SK-N-SH treated with all-trans-retinoic acid at 6 μM for 48 hours (cell line): ENCODE measurements around the gene WDR11.

Experiments used
- ATAC-seq: fragments of 200-7000 bp; cut with Tn5 transposase; 3 replicates; pipeline ENCODE4 v1.9.1; 2020; ENCODE audit warnings: mild to moderate bottlenecking, moderate library complexity
- ARNTL ChIP-seq: fragments of 450-650 bp; formaldehyde crosslinking; IDR thresholded peaks from 2 replicates; pipeline ENCODE4 v1.5.0; 2020; ENCODE audit warnings: low read depth, mild to moderate bottlenecking, moderate library complexity, borderline replicate concordance
- CSDC2 ChIP-seq: fragments of 250-450 bp; sonication (Bioruptor Pico); IDR thresholded peaks from 2 replicates; pipeline ENCODE4 v1.5.0; 2020; ENCODE audit warnings: mild to moderate bottlenecking, moderate library complexity
- ESRRG ChIP-seq: fragments of 250-450 bp; sonication (Bioruptor Pico); IDR thresholded peaks from 2 replicates; pipeline ENCODE4 v1.6.1; 2021; ENCODE audit warnings: mild to moderate bottlenecking
- GLIS3 ChIP-seq: fragments of 250-450 bp; sonication (Bioruptor Pico); IDR thresholded peaks from 2 replicates; pipeline ENCODE4 v1.5.0; 2020; ENCODE audit warnings: mild to moderate bottlenecking, moderate library complexity
- ISL1 ChIP-seq: fragments of 250-450 bp; sonication (Bioruptor Pico); IDR thresholded peaks from 2 replicates; pipeline ENCODE4 v2.1.2; 2022; ENCODE audit warnings: mild to moderate bottlenecking, moderate library complexity
- PPARA ChIP-seq: fragments of 250-450 bp; sonication (Bioruptor Pico); IDR thresholded peaks from 2 replicates; pipeline ENCODE4 v1.5.0; 2020; ENCODE audit warnings: mild to moderate bottlenecking, borderline replicate concordance
- SNAI2 ChIP-seq: fragments of 250-450 bp; sonication (Bioruptor Pico); IDR thresholded peaks from 2 replicates; pipeline ENCODE4 v1.5.0; 2020; ENCODE audit warnings: mild to moderate bottlenecking, moderate library complexity
- TCF4 ChIP-seq: fragments of 250-450 bp; sonication (Bioruptor Pico); IDR thresholded peaks from 2 replicates; pipeline ENCODE4 v1.8.0; 2021; ENCODE audit warnings: mild to moderate bottlenecking, moderate library complexity, borderline replicate concordance
- TOX ChIP-seq: fragments of 250-450 bp; sonication (Bioruptor Pico); IDR thresholded peaks from 2 replicates; pipeline ENCODE4 v1.8.0; 2021; ENCODE audit warnings: mild to moderate bottlenecking, moderate library complexity, borderline replicate concordance
- ZC3H10 ChIP-seq: fragments of 250-450 bp; sonication (Bioruptor Pico); IDR thresholded peaks from 2 replicates; pipeline ENCODE4 v1.5.1; 2021; ENCODE audit warnings: mild to moderate bottlenecking, moderate library complexity
- ZFP3 ChIP-seq: fragments of 250-450 bp; sonication (Bioruptor Pico); IDR thresholded peaks from 2 replicates; pipeline ENCODE4 v1.5.0; 2020; ENCODE audit warnings: mild to moderate bottlenecking, moderate library complexity
- ZFP30 ChIP-seq: fragments of 450-650 bp; formaldehyde crosslinking; IDR thresholded peaks from 2 replicates; pipeline ENCODE4 v1.5.0; 2022; ENCODE audit warnings: mild to moderate bottlenecking, moderate library complexity
- ZNF565 ChIP-seq: fragments of 450-650 bp; formaldehyde crosslinking; conservative IDR thresholded peaks from 2 replicates; pipeline ENCODE4 v1.5.0; 2020; ENCODE audit warnings: low read depth, mild to moderate bottlenecking, moderate library complexity
- ZNF8 ChIP-seq: fragments of 450-650 bp; formaldehyde crosslinking; IDR thresholded peaks from 2 replicates; pipeline ENCODE4 v1.5.0; 2020; ENCODE audit warnings: mild to moderate bottlenecking, moderate library complexity
- TF ChIP-seq, protein P1 (sequence below): fragments of 250-450 bp; sonication (Bioruptor Pico); IDR thresholded peaks from 2 replicates; pipeline ENCODE4 v1.5.1; 2020; ENCODE audit warnings: low read depth, mild to moderate bottlenecking, moderate library complexity
- TF ChIP-seq, protein P2 (sequence below): fragments of 250-450 bp; sonication (Bioruptor Pico); IDR thresholded peaks from 2 replicates; pipeline ENCODE4 v1.8.0; 2021; ENCODE audit warnings: low read depth, mild to moderate bottlenecking, moderate library complexity, borderline replicate concordance

Gene WDR11

DNA sequence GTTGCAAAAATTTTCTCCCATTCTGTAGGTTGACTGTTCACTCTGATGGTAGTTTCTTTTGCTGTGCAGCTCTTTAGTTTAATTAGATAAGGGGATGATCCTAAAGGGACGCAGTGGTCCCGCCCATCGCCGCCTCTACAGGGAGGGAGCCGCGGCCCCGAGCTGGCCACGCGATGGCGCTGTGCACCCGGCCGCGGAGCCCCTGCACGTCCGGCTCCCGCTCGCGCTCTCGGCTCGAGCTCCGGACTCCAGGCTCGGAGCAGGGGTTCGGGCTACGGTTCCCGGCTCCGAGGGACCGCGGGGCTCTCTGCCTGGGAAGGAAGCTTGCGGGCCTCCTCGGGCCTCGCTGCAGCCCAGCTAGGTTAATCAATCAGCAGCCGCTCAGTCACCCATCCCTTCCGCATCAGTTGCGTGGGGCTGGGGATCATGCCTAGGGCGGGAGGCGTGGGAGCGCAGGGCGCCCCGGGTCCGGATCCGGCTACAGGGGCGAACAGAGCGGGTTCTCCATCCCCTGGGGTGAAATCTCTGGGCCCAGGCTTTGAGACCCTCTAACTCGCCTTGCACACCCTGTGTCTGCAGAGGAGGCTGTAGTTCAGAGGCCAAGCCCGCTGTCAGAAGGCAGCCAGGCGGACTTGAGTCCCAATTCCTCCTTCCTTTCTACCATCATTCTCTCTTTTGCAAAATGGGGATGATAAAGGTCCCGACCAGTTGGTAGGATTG is 97.9 kb downstream of the WDR11 start:
- TF ChIP-seq ZFP3 (CRISPR knock-in tag) (no peak), ESRRG (CRISPR knock-in tag) (no peak)
- ATAC-seq = peak; percentile 74

DNA sequence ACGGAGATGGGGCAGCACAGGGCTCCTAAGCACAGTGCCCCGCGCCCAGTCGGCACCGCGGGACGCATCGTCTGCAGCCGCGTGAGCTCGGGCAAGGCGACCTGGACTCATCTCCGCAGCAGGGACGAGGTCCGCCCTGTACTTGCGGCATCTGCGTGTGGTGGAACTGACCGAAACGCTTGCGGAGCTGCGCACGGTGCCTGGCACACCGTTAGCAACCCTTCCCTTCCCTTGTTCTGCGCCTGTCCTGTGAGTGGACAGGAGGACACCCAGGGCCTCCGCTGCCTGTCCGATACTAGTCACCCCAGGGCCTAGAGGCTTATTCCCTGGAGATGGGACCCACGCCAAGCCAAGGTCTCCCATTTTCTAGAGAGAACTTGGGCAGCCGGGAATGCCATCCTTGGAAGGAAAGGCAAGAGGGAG is 98.5 kb downstream of the WDR11 start:
- no peak for TF ChIP-seq ESRRG (CRISPR knock-in tag)
- ATAC-seq = no peak

DNA sequence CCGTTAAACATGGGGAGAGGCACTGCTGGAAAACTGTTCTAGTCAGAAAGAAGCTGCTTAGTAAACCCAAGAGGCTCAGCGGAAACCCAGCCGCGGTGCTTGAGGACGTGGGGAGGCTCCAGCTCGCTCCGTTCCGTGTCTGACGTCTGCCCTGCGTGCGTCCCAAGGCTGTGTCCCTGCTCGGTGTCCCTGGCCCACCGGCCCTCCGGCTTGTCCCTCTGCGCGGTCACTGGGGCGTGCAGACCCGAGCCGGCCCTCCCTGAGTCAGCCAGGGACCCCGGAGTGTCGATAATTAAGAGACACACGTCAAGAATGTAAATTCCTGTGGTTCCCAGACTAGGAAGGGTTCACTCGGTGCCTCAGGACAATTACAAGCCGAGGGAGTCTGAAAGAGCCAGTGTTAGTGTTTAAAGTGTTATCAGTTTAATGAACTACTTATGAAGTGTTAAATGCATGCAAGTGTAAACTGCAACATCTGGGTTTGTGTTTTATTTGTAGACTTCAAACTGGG is 98.9 kb downstream of the WDR11 start:
- TF ChIP-seq TOX (no peak), GLIS3 (CRISPR knock-in tag) (no peak), ARNTL (CRISPR knock-in tag) (no peak), ESRRG (CRISPR knock-in tag) (no peak), ZFP3 (CRISPR knock-in tag) (no peak), ISL1 (CRISPR knock-in tag) (no peak), ZNF565 (CRISPR knock-in tag) (no peak), ZFP30 (CRISPR knock-in tag) (no peak)
- TF ChIP-seq, protein P1, sequence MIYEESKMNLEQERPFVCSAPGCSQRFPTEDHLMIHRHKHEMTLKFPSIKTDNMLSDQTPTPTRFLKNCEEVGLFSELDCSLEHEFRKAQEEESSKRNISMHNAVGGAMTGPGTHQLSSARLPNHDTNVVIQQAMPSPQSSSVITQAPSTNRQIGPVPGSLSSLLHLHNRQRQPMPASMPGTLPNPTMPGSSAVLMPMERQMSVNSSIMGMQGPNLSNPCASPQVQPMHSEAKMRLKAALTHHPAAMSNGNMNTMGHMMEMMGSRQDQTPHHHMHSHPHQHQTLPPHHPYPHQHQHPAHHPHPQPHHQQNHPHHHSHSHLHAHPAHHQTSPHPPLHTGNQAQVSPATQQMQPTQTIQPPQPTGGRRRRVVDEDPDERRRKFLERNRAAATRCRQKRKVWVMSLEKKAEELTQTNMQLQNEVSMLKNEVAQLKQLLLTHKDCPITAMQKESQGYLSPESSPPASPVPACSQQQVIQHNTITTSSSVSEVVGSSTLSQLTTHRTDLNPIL (CRISPR knock-in tag) = no peak
- TF ChIP-seq, all 23 proteins: peak for 0
- ATAC-seq = no peak

DNA sequence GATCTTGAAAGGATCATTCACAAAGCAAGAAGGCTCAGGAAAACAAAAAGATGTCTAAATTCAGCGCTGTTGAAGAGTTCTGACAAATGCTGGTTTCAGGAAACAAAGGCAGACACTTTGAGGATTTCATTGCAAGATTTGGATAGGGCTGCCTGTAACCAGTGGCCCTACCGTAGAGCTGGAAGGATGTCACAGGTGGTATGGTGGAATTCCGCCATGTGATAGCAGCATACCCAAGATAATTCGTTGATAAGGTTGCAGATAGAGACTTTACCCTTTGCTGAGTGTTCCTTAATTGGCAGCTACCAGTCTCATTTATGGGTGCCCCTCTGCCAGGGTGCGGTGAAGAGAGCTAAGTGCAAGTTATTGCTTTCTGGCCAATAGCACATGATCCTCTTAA is 100.1 kb downstream of the WDR11 start:
- no peak for TF ChIP-seq ZFP30 (CRISPR knock-in tag)
- no peak for TF ChIP-seq ZC3H10
- TF ChIP-seq ARNTL (CRISPR knock-in tag) = no peak
- TF ChIP-seq SNAI2 (CRISPR knock-in tag) = no peak
- no peak for TF ChIP-seq ZFP3 (CRISPR knock-in tag)
- no peak for TF ChIP-seq ZNF8
- no peak for TF ChIP-seq PPARA (CRISPR knock-in tag)
- TF ChIP-seq, protein P2, sequence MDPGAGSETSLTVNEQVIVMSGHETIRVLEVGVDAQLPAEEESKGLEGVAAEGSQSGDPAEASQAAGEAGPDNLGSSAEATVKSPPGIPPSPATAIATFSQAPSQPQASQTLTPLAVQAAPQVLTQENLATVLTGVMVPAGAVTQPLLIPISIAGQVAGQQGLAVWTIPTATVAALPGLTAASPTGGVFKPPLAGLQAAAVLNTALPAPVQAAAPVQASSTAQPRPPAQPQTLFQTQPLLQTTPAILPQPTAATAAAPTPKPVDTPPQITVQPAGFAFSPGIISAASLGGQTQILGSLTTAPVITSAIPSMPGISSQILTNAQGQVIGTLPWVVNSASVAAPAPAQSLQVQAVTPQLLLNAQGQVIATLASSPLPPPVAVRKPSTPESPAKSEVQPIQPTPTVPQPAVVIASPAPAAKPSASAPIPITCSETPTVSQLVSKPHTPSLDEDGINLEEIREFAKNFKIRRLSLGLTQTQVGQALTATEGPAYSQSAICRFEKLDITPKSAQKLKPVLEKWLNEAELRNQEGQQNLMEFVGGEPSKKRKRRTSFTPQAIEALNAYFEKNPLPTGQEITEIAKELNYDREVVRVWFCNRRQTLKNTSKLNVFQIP (CRISPR knock-in tag) = no peak
- TF ChIP-seq GLIS3 (CRISPR knock-in tag) = no peak
- no peak for TF ChIP-seq TCF4 (CRISPR knock-in tag)
- TF ChIP-seq, all 23 proteins: peak for 0
- no peak for ATAC-seq

DNA sequence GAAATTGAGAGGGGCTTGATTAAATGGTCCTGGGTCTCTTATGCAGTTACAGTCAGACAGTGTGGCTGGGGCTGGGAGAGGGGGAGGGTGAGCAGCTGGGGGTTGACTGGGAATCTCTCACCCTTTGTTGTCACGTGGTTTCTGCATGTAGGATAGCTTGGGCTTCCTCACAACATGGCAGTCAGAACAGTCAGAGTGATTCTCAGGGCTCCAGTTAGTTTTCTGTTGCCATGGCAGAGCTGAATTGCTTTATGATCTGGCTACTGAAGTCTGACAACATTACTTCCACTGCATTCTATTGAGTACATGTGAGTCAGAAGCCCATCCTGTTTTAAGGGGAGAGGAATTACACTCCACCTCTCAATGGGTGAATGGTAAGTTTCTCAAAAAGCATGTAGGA is 102.7 kb downstream of the WDR11 start:
- TF ChIP-seq ZNF565 (CRISPR knock-in tag) = peak; percentile 65; the same call in 1 of the 2 replicates
- no peak for TF ChIP-seq CSDC2 (CRISPR knock-in tag)
- ATAC-seq = no peak
